Fibroblast of skin of back (primary cell): ENCODE data around the gene C11orf52. TPM values are rescaled to one million over a fixed set of nuclear protein-coding genes. Genes with fewer than 3 reads are reported as not detected.
"Not testable (repeated sequence)": the region's sequence is repeated elsewhere in the genome, so short reads cannot be mapped to it uniquely, and the experiment has no call there.

Experiments used
- DNase-seq: peaks from one replicate; pipeline ENCODE4 v3.0.0-alpha.2; 2013
- polyA plus RNA-seq, 2 experiments: library from polyadenylated mRNA; unstranded; fragments of 120-200 nt; gene quantifications; one replicate each; pipeline ENCODE4 v1.2.1, GENCODE V29; 2013; ENCODE audit not compliant: insufficient read length in 2 of 2

C11orf52 gene, protein sequence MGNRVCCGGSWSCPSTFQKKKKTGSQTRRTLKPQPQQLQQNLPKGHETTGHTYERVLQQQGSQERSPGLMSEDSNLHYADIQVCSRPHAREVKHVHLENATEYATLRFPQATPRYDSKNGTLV
- 1.3 TPM for polyA plus RNA-seq (2013, experiment 1 of 2; ENCODE audit: insufficient read length)
- 1.6 TPM for polyA plus RNA-seq (2013, experiment 2 of 2; ENCODE audit: insufficient read length)

GRCh38 chr11:111918390-111919256 is at the start of gene C11orf52:
Gene C11orf52 (plus strand): TSS chr11:111918913. CDS start chr11:111918973, 60 bp downstream.
- peak; percentile 63 for DNase-seq

- no peak for DNase-seq
Observed at GRCh38 chr11:111870113-111870512, 48.6 kb upstream of the C11orf52 start.

GRCh38 chr11:111870522-111870885 is 48.2 kb upstream of the C11orf52 start:
- DNase-seq: no peak

DNA sequence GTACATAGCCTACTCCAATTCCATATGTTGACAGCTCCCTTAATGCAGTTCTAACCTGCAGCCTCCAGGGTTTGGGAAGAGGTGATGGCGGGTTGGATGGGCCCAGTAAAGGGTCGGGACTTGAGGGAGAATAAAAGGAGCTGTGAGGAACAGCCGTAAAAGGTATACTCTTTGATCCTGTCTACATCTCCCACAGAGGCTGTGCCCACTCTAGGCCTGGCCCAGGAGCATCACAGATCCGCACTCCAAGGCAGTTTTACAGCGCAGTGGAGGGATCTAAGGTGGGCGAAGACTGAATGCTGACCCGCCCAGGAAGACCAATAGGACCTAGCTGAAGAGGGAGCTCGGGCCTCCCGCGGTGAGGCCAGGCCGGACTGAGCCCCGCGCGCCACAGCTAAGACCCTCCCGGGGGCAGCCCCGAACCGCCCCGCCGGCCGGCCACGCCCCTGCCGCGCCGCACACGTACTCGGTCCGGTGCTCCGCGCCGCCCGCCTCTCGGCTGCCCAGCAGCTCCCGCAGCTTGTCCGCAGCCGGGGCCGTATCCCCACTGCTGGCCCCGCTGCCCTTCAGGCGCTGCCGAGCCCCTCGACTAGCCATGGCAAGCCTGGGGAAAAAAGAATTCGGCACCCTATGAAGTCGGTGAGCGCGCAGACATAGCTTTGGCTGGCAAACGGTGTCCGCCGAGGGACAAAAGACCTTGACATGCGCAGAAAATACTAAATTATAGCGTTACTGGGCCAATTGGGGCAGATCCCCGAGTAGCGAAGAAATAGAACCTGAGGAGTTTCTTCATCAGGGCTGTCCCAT is 47.6 kb upstream of the C11orf52 start, which contains the start of gene ALG9:
Gene ALG9 (minus strand): TSS at position 696 of the 807 bp plus-strand sequence. CDS start 99 bp downstream, at position 597.
- DNase-seq: peak; percentile 88

- DNase-seq: peak; percentile 3
Observed at GRCh38 chr11:111871693-111872161, 47.0 kb upstream of the C11orf52 start.

DNA sequence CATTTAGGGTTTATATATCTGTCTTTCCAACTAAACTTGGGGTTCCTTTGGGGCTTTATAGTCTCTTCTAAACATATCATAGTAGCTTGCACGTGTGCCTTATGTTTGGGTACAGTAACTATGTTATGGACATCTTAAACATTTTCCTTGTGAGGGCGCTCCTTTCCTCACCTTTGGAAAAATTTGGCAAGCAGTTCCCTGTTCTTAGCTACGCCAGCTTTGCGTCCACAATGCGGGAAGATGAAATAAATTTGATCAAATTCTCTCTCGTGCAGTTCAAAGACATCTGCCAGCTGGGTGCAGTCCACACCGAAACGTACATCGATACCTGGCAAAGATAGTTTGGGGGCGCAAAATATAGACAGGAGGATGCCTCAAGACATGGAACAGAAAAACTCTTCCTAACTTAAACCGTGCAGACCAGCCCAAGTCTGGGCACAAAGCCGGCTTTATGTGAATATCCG is 40.3 kb upstream of the C11orf52 start:
- peak; percentile 36 for DNase-seq

DNA sequence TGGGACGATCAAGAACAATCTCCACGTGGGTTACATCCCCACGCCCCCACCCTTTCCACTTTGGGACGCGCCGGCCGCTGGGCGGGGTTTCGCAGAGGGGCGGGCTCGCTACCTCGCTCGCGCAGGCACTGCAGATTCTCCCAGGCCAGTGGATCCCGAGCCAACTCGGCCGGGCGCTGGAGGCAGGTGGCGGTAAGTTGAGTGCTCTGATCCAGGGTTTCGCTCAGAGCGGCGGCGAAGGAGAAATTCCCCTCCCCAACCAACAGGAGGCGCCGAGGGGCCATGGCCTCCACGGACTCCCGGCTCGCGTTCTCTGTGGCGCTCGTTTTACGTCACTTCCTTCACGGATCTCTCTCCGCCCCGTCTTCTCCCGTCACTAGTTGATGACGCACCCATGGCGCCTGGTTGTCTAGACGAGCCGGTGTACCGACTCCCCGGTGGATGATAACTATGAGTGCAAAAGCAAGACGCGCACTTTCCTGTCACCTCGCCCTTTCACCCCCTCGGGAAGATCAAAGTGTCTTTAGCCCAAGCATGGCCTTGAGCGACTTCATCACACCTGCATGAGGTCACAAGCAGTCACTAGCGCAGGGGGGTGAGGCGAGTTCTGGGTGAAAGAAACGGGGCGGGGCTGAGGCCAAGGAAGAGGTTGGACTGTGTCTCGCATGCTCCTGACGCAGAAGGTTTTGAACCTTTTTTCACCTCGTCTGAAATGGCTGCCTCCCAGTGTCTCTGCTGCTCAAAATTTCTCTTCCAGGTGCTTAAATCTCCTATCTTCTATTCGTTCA is 39.7 kb upstream of the C11orf52 start, which contains the start of the genes CFAP68 and FDXACB1:
Gene CFAP68 (plus strand): TSS at position 693 of the 788 bp plus-strand sequence. CDS start 20 bp downstream, at position 713.
Gene FDXACB1 (minus strand): TSS at position 317 of the 788 bp plus-strand sequence. CDS start 33 bp downstream, at position 284.
- peak; percentile 97 for DNase-seq

GRCh38 chr11:111879637-111879960 is 39.1 kb upstream of the C11orf52 start:
- DNase-seq: no peak

- DNase-seq: no peak
Observed at GRCh38 chr11:111882202-111882601, 36.5 kb upstream of the C11orf52 start.

- DNase-seq: not testable (repeated sequence)
Observed at GRCh38 chr11:111885053-111885452, 33.7 kb upstream of the C11orf52 start.

GRCh38 chr11:111886032-111886431 is 32.7 kb upstream of the C11orf52 start:
- DNase-seq: no peak

GRCh38 chr11:111886844-111887243 is 31.9 kb upstream of the C11orf52 start:
- no peak for DNase-seq

- DNase-seq: peak; percentile 87
Observed at GRCh38 chr11:111905411-111905810, 13.3 kb upstream of the C11orf52 start.

DNA sequence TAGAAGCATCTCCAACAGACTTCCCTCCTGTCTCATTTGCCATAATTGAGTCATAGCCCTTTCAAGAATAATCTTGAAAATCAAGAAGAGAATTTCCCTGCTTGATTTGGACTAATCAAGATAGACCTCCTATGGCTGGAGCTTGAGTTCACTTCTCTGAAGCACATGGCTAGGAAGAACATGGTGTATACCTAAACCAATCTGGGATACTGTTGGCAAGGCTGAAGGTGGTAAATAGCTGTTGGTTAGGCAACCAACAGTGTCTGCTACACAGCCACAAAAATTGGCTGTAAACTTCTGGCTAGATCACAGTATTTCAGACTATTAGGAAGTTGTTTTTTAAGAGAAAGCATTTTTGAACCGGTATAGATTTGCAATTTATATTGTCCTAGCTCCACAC is 12.0 kb upstream of the C11orf52 start:
- no peak for DNase-seq

DNA sequence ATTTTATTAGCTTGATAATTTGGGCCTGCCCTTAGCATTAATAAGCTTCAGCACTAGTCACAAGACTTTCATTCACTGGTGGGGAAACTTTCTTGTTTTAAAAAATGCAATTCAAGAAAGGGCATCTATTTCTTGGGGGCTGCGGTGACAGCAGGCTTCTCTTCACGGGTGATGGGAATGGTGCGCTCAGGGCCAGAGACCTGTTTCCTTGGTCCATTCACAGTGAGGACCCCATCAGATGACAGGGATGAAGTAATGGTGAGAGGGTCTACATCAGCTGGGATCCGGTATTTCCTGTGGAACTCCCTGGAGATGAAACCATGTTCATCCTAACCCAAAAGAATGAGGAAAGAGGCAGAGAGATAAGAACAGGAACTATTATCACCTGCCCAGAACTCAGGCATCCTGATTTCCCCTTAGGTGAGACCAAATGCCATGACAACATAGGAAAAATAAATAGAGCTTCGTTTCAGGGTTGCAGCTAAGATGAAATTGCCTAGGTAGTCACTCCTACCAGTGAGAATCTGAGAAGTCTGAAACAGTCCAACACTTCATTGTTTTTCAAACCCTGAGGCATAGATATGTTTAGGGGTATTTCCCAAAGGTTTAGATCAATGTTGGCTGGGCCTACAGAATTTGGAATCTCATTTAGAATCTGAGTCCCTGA is 9.9 kb upstream of the C11orf52 start:
- DNase-seq: no peak

GRCh38 chr11:111909378-111909777 is 9.3 kb upstream of the C11orf52 start:
- no peak for DNase-seq

DNA sequence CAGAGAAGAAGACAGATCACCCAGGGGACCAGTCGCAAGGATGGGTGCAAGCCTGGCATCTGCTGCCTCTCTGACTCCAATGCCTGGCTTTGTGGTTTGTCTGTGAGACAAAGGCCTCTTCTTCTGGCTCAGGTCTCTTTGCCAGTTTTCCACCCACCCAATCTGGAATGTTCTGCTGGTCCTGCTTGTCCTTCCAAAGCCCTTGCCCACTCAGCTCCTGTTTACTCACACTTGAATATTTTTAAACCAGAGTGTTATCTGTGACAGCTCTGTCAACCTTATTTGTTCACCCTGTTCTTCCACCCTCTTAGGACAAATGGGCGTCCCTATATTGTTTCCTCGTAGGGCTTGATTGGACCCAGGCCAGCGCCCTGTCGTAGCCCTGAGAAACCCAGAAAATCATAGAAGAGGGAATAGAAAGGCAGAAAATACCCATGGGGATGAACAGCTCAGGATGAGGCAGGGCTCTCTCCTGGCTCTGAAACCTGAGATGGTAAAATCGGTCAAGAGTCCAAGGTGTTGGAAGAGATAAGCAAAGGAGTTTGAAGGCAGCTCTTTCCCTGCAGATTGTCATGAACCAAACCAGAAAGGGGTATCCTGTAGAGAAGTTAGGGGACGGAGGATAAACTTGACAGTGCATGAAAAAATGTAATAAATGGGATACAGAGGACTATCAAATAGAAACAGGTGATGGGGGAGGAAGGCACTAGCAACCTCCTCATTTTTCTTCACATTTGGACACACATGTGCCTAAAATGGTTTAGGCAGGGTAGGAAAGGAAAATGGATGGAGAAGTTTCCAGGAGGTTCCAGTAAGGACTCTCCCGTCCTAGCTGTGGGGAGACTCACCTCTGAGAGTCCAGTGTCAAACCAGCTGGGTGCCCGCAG is 7.8 kb upstream of the C11orf52 start:
- DNase-seq: no peak

GRCh38 chr11:111911563-111912401 is 6.9 kb upstream of the C11orf52 start, which contains the start of gene CRYAB:
Gene CRYAB (minus strand): TSS chr11:111911770. CDS start chr11:111911724, 46 bp downstream.
- DNase-seq: peak; percentile 100

DNA sequence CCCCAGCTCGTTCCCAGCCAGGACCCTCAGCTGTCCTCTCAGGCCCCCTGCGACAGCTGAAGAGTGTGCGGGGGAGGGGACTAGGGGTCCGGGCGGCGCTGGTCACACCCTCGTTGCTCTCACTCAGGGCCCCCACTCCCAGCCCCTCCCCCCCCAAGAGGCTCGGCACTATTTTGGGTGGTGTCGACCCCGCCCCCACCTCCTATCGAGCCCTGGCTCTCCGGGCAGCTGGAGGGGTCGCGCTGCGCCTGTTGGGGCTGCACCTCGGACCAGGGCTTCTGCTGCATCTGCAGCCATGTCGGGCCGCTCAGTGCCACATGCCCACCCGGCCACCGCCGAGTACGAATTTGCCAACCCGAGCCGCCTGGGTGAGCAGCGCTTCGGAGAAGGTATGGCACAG is 6.2 kb upstream of the C11orf52 start, which contains the start of gene HSPB2:
Gene HSPB2 (plus strand): TSS at position 200 of the 400 bp plus-strand sequence. CDS start 96 bp downstream, at position 296.
- peak; percentile 35 for DNase-seq
